Activated naive CD4-positive, alpha-beta T cell treated with Interleukin-2 at 50 U/mL for 16 hours (primary cell): Measurements from ENCODE around the gene DAPK3.
"Not testable (repeated sequence)": the region's sequence is repeated elsewhere in the genome, so short reads cannot be mapped to it uniquely, and the experiment has no call there.

Experiments
- DNase-seq: peaks from one replicate; pipeline ENCODE4 v3.0.0-alpha.2; 2020

DAPK3 gene

GRCh38 chr19:3977242-3978143 is 6.6 kb upstream of the DAPK3 start:
- DNase-seq = peak; percentile 9

DNA sequence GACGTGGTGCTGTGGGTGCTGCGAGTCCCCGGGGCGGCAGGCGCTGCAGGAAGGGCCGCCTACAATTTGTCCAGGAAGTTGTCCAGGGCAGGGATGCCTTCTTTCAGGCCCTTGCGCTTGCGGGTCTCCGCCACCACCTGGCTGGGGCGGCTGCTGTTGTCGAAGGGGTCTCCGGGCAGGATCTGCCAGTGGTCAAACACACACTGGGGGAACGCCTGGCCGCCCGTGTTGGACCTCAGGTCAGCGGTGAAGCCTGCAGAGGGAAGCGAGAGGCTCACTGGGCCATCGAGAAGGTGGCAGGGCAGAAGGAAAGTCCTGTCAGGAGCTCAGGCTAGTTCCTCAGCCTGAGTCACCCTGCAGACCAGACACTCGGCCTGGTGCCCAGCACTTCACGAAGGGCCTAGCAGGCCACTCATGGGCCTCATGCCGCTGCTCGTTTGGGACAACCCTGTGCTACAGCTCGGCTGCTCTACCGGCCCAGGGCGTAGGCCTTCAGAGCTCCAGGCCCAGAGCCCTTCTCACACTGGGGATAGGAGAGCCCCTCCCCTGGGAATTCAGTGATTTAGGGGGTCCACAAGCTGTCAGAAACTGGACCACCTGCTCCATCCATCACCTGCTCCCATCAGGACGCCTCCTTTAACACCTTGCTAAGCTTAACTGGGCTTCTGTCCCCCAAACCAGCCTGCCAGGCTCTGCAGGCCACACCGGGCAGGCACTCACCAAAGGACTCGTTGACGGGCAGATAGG is 5.8 kb upstream of the DAPK3 start:
- peak; percentile 7 for DNase-seq

DNA sequence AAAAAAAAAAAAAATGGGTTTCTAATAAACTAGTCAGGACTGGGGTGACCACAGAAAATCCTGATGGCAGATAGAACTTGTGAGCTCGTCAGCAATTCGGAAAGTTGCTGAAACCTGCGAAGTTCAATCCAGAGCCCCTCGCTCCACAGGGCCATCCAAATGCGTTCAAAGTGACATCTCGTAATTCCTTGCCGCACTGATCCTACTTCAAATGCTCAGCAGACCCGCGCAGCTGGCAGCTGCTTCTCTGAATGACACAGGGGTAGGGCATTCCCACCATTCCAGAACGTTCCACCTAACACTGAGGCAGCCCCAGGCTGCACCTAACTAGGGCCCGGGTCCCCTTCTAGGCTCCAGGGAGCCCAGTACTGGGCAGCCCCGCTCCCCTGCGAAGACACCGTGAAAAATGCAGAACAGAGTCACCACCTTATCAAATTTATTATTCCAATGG is 4.8 kb upstream of the DAPK3 start:
- no peak for DNase-seq

- DNase-seq = no peak
Measured at GRCh38 chr19:3975144-3975543, 4.2 kb upstream of the DAPK3 start.

GRCh38 chr19:3970313-3970807 is 539 bp downstream of the DAPK3 start:
- DNase-seq = no peak

GRCh38 chr19:3969435-3970312 is 1.2 kb downstream of the DAPK3 start:
- no peak for DNase-seq

DNA sequence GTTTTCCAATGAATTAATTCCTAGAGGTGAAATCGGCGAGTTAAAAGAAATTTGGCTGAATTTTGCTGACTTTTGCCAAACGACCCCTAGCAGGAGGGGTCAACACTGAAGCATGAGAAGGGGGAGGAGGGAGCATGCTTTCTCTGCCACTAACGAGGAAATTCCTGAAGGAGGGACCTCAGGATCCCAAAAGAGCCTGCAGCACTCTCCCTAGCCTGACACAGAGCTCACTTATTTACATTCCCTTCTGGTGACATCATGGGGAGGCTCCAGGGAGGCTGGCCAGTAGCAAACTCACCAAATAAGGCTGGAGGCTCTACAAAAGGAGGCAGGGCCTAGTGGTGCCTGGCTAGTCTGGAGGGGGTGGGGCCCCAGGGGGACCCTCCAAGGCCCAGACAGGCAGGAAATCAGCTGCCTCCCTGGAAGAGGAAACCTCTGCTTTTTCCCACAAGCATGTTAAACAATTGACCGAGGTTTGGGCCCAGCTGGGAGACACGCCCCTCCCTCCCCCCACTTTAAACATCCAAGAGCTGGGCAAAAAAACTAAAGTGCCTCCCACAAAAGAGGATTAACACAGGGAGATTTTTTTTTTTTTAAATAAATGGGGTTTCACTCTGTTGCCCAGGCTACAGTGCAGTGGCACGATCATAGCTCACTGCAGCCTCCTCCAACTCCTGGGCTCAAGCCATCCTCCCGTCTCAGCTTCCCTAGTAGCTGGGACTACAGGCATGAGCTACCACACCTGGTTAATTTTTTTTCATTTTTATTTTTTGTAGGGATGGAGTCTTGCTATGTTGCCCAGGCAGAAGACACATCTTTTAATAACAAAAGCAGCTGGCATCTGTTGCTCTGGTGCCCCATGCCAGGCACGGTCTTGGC is 2.1 kb downstream of the DAPK3 start:
- no peak for DNase-seq

GRCh38 chr19:3967983-3968382 is 2.9 kb downstream of the DAPK3 start:
- DNase-seq = not testable (repeated sequence)

DNA sequence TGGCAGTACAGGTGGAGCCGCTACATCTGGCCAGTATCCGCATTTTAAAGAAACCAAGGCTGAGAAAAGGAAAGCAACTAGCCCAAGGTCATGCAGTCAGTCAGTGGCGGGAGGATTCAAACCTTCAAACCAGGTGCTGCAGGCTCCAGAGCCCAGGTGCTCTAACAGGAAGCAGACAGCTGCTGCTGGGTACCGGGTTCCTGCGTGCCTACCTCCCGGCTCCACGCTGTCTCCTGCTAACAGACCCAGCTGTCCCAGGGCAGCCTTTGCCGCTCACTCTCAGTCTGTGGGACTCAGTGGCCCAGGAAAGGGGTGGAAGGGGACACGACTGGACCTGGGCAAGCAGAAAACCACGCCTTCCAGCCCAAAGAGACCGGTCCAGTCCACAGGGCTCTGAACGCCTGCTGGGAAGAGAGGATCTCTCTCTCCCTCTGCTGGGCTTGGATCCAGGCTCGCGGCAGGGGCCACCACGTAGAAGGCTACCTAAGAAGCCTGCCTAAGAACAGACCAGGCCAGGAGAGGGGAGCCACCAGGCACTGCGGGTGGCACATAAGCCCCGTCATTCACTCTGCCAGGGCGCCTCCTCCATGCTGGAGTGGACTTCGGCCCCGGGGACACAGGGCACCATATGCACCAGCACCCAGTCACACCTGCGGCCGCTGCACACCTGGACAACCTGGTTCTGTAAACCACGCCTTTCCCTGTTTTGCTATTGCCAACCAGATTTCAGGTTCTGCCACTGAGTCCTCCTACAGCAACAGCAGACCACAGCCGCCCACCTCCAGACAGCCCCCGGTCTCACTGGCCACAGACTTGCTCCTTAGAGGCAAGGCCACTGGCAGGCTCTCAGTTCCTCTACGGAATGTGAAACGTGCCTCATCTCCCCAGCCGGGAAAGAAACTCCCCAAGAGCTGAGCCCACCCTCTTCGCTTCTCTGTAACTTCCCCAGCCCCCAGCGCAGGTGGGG is 4.6 kb downstream of the DAPK3 start:
- DNase-seq = no peak

DNA sequence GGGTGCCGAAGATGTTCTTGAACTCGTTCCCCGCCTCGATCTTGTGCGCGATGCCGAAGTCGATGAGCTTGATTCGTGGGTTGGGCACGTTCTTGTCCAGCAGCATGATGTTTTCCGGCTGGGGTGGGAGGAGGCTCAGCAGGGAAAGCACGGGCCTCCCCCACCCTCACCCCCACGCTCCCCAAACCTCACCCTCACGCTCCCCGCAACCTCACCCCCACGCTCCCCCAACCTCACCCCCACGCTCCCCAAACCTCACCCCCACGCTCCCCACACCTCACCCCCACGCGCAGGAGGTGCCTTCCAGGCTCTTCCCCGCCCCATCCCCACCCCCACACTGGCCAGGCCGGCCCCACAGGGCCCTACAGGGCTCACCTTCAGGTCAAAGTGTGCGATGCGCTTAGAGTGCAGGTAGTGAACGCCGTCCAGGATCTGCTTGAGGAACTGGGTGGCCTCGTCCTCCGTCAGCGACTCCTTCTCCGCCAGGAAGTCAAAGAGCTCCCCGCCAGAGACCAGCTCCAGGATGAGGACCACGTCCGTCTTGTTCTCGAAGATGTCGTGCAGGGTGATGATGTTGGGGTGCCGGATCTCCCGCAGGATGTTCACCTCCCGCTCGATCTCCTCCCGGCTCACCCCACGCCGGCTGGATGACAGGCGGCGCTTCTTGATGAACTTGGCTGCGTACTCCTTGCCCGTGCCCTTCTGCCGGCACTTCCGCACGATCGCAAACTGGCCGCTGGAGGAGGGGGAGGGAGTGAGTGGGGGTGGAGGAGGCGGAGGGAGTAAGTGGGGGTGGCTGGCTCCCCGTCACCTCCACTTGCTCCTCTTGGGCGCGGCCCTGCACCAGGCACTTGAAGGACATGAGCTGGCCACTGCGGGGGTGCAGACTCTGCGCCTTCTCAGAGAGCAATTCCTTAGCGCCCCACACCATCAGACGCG is 6.4 kb downstream of the DAPK3 start:
- no peak for DNase-seq

GRCh38 chr19:3963458-3964255 is 7.2 kb downstream of the DAPK3 start:
- DNase-seq = no peak

DNA sequence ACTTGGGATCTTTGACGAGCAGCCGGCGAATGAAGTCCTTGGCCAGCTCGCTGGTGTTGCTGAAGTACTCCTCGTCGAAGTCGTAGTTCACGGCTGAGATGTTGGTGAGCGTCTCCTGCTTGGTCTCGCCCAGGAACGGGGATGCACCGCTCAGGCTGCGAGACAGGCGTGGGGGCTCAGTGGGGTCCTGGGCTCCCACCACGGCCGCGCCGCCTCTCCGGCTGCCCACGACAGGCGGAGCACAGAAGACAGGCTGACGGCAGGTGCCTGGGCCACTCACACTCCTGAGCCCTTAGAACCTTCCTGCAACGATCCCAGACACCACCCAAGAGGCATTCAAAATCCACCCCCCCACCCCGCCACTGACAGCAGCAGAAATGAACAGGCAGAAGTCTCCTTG is 9.9 kb downstream of the DAPK3 start:
- DNase-seq = no peak

DNA sequence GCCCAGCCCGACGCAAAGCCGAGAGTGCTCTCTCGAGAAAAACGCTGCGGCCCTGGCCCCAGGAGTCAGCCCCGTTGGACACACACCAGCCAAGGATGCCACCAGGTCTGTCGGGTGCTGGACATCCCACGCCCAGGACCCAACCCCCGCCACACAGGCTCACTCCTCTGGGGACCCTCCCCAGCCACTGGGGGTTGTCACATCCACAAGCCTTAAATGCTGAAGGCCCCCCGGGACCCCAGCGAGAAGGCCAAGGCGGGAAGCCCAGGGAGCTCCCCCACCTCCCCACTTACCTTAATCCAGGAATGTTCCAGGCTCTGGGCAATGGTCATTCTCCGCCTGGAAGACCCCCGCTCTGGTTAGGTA is 11.2 kb downstream of the DAPK3 start:
- DNase-seq = no peak

GRCh38 chr19:3958836-3959765 is 11.8 kb downstream of the DAPK3 start:
- no peak for DNase-seq

DNA sequence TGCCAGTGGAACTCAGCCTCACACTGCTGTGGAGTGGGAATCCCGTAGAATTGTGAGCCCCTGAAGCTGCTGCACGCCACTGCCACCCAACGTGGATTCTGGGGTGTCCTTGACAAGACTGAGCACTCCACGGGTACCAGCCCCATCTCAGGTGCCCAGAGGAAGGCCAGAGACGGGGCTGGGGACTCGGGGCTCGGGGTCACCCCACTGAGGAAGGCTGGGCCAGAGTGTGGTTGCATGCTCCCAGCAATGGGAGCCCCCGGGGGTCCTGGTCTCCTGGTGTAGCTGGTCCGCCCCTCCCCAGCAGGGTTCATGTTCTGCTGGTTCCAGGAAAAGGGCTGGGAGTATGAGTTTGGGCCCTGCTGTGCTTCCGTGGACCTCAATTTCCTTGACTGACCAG is 15.2 kb downstream of the DAPK3 start:
- DNase-seq = no peak

DNA sequence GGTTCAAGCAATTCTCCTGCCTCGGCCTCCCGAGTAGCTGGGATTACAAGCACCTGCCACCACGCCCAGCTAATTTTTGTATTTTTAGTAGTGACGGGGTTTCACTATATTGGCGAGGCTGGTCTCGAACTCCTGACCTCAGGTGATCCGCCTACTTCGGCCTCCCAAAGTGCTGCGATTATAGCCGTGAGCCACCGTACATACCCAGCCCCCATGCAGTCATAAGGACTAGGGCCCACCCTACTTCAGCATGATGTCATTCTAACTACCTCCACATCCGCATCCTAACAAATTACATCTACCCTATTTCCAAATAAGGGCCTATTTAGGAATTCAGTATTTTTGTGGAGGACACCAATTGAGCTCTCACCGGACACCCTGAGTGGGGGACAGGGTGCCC is 15.6 kb downstream of the DAPK3 start:
- DNase-seq = not testable (repeated sequence)

DNA sequence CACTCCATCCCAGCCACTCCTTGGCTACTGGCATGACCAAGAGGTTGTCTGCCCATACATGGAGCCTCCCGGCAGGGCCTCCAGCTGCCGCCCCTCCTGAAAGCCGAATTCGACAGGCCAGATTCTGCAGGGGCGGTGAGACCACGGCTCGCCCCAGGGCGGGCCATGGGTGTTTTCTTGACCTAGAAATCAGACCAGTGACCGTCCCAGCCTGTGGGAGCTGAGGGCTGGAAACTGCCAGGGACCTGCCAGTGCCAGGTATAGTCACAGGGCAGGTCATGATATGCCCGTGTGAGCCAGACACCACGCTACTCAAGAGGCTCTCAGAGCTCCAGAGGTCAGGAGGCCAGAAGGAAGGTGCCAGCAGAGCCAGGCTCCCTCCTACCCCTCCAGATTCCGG is 16.8 kb downstream of the DAPK3 start:
- DNase-seq = no peak
